ENCODE measurements around the gene CPPED1. TPM values are rescaled to one million over a fixed set of nuclear protein-coding genes. Genes with fewer than 3 reads are reported as not detected.

Gene CPPED1
- total and polyA plus RNA-seq, 8 donors = 1.8 to 7.9 (median 3.6) TPM

GRCh38 chr16:12704492-12705111 lies 99.1 kb downstream of the CPPED1 start:
- intact Hi-C loops (cut with DNase I) = no loop called here
- DNase-seq (peak in 1 of 6 donors; percentile 51), FAIRE-seq (no peak), ATAC-seq (no peak)
- Histone ChIP-seq H3K4me3 (no peak overlapping the region), H3K27ac (no peak overlapping the region), H3K36me3 (no peaks in the 10 kb centered on the region), H3K27me3 (no peaks in the 10 kb centered on the region), H3K9me3 (no peaks in the 10 kb centered on the region), H3K4me1 (no peaks in the 10 kb centered on the region)
- WGBS, 2 donors = 91 to 94% methylated on average over 31 of the region's 31 CpGs
- TF ChIP-seq CTCF (IDR thresholded peaks at IDR 0.05) = no peak

GRCh38 chr16:12703935-12704334 lies 99.8 kb downstream of the CPPED1 start:
- ATAC-seq = no peak
- Histone ChIP-seq H3K36me3 (no peaks in the 10 kb centered on the region), H3K4me1 (no peaks in the 10 kb centered on the region), H3K27ac (no peak overlapping the region), H3K9me3 (no peaks in the 10 kb centered on the region), H3K27me3 (no peaks in the 10 kb centered on the region), H3K4me3 (no peak overlapping the region)
- intact Hi-C loops (cut with DNase I) = no loop called here
- DNase-seq = no peak
- FAIRE-seq = no peak
- TF ChIP-seq CTCF (IDR thresholded peaks at IDR 0.05) = no peak
- WGBS, 2 donors = 84 to 93% methylated on average over 5 of the region's 5 CpGs

- WGBS, 2 donors = 90 to 92% methylated on average over 3 of the region's 3 CpGs
- no peak for ATAC-seq
Measured at GRCh38 chr16:12700161-12700560, 103.5 kb downstream of the CPPED1 start.

GRCh38 chr16:12699161-12699560 lies 104.5 kb downstream of the CPPED1 start:
- FAIRE-seq (no peak), DNase-seq (no peak), ATAC-seq (no peak)
- no peak overlapping the region for H3K4me3 ChIP-seq
- H3K27me3 ChIP-seq = no peaks in the 10 kb centered on the region
- no peaks in the 10 kb centered on the region for H3K4me1 ChIP-seq
- no peak for TF ChIP-seq CTCF (IDR thresholded peaks at IDR 0.05)
- H3K9me3 ChIP-seq = no peaks in the 10 kb centered on the region
- no peak overlapping the region for H3K27ac ChIP-seq
- intact Hi-C loops (cut with DNase I) = no loop called here
- H3K36me3 ChIP-seq = no peaks in the 10 kb centered on the region
- WGBS, 2 donors = 81 to 86% methylated on average over 7 of the region's 7 CpGs

More at GRCh38 chr16:12700161-12700560, 103.5 kb downstream of the CPPED1 start:
- DNase-seq (no peak), FAIRE-seq (no peak)
- no peaks in the 10 kb centered on the region for H3K27me3 ChIP-seq
- intact Hi-C loops (cut with DNase I) = no loop called here
- H3K4me1 ChIP-seq = no peaks in the 10 kb centered on the region
- H3K27ac ChIP-seq = no peak overlapping the region
- H3K36me3 ChIP-seq = no peaks in the 10 kb centered on the region
- no peaks in the 10 kb centered on the region for H3K9me3 ChIP-seq
- no peak overlapping the region for H3K4me3 ChIP-seq
- TF ChIP-seq CTCF (IDR thresholded peaks at IDR 0.05) = no peak

GRCh38 chr16:12697437-12697836 lies 106.2 kb downstream of the CPPED1 start:
- Histone ChIP-seq H3K36me3 (no peaks in the 10 kb centered on the region), H3K9me3 (no peaks in the 10 kb centered on the region), H3K27me3 (no peaks in the 10 kb centered on the region), H3K4me1 (no peaks in the 10 kb centered on the region), H3K27ac (no peak overlapping the region), H3K4me3 (no peak overlapping the region)
- FAIRE-seq (no peak), ATAC-seq (no peak), DNase-seq (no peak)
- 73 to 91% methylated on average over 5 of the region's 5 CpGs for WGBS, 2 donors
- intact Hi-C loops (cut with DNase I) = no loop called here
- no peak for TF ChIP-seq CTCF (IDR thresholded peaks at IDR 0.05)
